ENCODE measurements around the gene ADGRD1.
"Not testable (repeated sequence)": the region's sequence is repeated elsewhere in the genome, so short reads cannot be mapped to it uniquely, and the experiment has no call there.

The ADGRD1 gene

GRCh38 chr12:130988751-130989150 is 35.0 kb downstream of the ADGRD1 start:
- no peak for DNase-seq

DNA sequence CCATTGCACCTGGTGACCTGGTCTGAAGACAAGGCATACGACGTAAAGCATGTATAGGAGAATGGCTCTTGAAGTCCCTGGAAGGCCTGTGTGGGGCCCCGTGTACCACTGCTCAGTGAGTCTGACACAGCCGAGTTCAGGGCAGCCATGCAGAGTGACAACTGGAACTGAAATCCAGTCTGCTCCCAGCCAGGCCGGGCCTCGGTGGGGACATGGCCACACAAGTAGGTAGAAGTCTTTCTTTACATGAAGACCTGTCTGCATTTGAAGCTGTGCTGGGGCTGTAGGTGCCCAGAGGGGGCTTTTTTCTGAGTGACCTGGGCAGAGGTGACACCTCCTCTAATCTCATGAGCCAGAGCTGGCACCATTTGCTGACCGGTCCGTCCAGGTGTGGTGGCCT is 35.7 kb downstream of the ADGRD1 start:
- DNase-seq: no peak

DNA sequence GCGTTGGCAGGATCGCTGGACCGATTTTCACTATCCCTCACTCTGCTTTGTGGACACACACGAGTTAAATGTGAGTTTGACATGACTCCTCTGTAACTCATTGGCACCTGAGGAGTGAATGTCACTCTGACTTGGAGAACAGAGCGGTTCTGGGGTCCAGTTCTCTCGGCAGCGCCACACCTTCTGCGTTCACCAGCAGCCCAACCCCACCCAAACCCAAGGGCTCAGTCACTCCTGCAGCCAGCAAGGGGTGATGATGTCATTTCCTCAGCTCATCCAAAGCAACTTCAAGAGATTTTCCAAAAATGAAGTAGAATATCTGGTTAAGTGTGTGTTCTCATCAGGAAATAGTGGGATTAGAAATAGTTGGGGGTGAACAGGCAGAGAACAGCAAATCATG is 36.3 kb downstream of the ADGRD1 start:
- no peak for DNase-seq

- DNase-seq: no peak
Measured at GRCh38 chr12:130992448-130992847, 38.7 kb downstream of the ADGRD1 start.

DNA sequence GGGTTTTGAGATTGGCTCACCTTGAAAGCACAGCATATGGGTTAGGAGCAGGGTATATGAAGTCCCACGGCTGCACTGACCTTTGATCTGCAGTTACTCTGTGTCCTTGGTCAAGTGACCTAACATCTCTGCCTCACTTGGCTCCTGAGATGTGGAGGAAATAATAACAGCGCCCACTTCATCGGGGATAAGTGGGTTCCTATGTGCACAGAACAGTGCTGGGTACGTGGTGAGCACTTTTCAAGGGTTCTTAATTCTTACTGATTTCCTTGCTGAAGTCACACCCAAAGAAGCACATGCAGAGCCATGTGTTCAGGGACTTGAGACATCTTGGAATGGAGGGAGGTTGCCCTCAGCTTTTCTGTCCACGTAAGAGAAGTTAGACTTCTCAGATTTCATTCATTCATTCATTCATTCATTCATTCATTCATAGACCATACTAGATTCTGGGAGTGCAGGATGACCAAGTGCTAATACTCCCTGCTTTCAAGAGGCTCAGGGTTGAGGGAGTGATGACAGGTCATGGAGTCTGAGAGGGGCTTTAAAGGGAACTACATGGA is 39.4 kb downstream of the ADGRD1 start:
- DNase-seq: no peak

DNA sequence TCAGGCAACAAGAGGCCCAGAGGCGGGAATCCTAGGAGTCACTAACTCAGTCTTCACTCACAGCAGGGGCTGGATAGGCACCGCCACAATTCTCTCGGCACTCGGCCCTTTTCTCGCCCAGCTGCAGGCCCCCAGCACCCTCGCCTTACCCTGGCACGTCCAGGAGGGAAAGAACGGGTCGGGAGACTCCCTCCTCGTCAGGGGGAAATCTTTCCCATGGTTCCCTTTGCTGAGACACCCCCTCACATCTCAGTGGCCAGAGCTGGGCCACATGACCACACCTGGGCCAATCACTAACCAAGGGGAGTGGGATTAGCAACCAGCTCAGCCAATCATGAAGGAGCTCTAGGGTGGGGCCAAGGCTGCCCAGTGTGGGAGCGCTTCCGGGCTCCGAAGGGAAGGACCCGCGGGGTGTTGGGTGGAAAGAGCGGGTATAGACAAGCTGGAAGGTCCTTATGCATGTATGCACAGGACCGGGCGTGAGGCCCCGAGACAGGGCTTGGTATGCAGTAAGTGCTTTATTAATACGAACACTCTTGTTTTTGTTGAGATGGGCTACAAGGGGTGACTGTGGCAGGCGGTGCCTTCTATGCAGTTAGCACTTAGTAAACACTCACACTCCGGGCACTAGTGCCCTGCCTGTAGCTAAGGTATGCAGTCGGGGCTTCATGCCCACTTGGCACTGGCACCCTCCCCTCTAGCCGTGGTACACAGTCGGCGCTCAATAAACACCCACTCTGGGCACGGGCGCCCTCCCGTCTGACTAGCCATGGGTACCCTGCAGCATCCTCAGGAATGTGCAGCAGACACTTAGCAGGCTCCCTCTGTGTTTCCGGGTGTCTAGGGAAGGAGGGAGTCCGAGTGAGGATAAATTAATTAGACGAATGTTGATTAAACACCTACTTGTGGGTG is 40.3 kb downstream of the ADGRD1 start:
- no peak for DNase-seq

- no peak for DNase-seq
Measured at GRCh38 chr12:130994821-130995375, 41.2 kb downstream of the ADGRD1 start.

DNA sequence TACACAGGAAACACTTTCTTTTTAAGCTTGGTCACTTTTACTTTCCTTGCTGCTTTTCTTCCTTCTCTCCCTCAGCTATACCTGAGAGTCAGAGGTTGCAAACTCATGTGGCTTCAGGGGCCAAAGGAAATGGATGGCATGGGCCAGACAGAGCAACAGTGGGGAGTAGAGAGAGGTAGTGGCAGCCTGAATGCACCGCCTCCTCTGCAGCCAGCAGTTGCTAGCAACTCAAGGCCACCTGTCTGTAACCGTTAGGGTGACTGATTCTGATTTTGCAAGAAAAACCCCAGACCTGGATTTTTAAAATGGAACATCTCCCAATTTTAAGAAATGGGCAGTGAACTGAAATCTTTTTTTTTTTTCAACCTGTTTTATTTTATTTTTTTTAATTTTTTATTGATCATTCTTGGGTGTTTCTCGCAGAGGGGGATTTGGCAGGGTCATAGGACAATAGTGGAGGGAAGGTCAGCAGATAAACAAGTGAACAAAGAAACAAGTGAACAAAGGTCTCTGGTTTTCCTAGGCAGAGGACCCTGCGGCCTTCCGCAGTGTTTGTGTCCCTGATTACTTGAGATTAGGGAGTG is 41.8 kb downstream of the ADGRD1 start:
- not testable (repeated sequence) for DNase-seq

DNA sequence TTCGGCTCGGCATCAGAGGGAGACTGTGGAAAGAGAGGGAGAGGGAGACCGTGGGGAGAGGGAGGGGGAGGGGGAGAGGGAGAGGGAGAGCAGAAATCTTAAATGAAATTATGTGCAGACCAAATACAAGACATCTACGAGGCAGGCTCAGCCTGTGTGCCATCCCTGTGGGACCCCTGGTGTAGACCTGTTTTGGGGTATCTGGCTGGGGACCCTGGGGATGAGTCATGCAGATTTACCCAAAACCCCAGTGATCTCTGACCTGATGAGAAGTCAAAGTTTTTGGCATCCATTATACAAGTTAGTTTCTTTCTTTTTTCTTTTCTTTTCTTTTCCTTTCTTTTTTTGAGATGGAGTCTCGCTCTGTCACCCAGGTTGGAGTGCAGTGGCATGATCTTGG is 44.4 kb downstream of the ADGRD1 start:
- DNase-seq: no peak

DNA sequence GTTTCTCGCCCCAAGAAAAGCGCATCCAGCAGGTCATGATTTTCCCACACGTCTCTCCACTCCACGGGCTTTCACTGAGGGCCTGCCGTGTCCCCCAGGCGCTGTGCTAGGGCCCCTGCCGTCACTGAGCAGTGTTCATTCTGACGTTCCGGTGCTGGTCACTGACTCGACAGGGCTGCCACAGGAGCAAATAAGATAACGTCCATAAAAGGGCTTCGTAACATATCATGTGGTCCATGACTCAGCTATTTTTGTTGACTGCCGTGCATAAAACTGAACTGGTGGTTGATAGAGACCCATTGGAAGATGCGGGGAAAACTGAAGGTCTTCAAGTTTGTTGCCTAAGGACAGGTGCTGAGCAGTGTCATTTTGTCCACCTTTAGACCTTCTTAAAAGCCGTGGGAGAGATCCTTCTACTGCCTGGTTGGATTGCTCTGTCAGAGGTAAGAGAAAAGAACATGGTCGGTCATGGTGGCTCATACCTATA is 46.3 kb downstream of the ADGRD1 start:
- no peak for DNase-seq

- DNase-seq: no peak
Measured at GRCh38 chr12:131001493-131001892, 47.8 kb downstream of the ADGRD1 start.

DNA sequence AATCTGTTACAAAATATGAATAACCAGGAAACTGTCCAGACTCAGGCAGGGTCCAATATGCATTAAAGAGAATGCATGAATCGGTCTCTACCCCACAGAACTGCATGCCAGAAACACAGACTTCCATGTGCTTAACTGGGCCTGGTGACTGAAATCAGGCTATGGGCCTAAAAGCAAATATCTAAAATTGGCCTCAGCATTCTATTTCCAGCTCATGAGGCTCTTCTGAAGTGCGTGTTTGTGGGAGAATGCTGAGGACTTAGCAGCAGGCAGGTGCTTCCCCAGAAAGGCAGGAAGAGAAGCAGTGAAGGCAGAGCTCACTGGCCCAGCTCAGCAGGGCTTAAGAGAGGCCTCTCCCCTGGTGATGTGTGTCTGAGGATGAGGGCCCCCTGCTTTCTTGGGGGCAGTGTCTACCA is 48.5 kb downstream of the ADGRD1 start:
- no peak for DNase-seq

- no peak for DNase-seq
Measured at GRCh38 chr12:131003036-131003715, 49.5 kb downstream of the ADGRD1 start.

DNA sequence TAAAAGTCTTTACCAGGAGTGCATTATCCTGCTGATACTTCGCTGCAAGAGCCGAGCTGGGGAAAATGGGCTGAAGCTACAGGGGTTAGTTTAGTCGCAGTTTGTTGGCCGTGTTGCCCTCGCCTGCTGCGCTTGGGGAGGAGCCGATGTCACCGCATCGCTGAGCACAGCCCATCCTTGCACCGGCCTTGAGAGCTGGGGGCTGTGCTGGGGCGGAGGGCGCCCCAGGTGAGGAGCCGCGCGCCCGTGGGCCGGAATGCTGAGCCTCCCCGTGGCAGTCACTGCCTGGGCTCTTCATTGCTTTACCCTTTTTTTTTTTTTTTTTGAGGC is 50.0 kb downstream of the ADGRD1 start:
- DNase-seq: no peak

- no peak for DNase-seq
Measured at GRCh38 chr12:131004166-131004565, 50.5 kb downstream of the ADGRD1 start.

DNA sequence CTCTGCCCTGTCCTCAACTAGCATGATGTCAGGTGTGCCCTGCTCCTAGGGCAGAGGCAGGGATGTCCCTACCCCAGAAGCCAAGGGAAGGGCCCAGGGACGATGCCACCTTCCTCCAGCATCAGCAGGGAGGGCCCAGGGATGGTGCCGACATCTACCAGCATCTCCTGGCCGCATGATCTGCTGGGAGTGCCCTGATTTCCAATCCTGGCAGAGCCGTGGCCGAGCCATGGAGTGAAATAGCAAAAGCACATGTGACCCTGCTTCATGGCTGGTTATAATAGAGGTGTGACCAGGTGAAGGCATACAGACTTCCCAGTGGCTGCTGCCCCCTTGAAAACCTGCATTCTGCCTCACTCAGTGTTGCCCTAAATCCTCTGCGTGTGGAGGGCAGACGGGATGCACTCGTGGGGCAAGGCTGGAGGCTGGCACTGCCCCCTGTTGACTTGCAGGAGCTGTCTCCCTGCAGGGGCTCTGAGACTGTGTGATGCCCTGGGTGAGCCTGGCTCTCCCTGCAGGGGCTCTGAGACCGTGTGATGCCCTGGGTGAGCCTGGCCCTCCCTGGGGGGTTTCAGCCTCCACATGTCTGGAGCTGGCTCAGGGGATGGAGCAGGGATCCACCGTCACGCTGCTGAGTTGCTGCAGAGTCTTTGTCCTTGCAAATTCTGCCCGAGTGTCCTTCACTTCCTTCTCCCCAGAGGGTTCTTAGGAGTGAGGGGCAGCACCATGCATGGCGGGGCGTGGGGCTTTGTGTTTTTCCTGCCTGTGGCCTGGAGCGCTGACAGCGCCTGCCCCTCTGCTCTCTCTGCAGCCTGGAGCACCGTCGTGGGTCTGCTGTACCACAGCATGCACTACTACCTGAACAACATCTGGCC is 51.7 kb downstream of the ADGRD1 start:
- no peak for DNase-seq

DNA sequence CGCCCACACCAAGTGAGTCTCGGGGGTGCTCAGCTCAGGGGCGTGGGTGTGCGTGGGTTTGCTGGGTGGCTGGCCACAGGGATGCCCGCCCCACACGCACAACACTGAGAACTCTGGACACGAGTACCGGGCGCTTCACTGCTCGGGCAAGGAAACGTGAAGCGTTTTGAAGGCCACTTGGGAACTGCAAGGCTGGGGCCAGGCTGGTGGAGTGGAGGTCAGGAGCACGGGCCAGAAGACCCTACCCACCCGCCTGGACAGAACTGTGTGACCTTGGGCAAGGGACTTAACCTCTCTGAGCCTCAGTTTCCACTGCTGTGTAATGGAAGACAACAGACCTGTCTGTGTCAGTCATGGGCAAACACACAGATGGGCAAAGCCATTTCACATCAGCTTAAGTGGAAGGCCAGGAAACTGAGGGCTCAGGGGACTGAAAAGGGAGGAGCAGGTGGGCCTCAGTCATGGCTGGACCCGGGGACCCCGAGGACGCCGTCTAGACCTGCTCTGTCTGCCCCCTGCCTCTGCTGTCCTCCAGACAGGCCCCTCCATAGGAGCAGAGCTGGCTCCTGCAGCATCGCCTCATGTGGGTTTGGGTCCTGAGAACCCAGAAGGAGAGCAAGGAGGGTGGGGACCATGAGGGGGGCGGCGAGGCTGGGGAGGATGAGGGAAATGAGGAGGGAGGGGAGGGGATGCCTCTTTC is 52.5 kb downstream of the ADGRD1 start:
- no peak for DNase-seq

DNA sequence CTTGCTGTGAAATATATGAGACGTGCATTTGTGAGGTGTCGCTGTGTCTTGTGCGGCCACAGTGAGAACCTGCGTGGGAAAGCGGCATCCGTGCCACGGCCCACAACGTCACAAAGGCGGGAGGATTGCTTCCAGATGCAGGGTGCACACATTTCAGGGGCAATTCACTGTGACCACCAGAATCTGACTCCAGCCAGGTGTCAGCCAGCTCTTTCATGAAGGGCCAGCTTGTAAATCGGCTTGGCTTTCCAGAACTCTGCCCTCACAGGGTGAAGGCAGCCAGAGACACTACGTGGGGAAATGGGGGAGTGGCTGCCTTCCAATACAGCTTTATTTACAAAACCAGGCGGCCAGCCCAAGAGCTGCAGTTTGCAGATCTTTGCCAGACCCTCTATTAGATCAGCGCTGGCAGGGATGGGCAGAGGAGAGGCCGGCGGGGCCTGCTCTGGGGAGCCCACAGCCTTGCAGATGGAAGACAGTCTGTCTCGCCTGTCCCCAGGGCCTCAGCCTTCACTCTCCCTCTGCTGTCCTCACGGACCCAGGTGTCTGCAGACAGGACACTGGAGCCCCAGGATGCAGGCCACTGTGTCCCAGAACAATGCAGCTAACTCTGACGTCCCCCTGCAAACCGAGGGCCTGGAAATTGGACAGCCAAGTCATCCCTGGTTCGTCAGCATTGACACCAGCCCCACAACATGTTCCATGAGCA is 53.5 kb downstream of the ADGRD1 start:
- no peak for DNase-seq

GRCh38 chr12:131007740-131008117 is 54.0 kb downstream of the ADGRD1 start:
- no peak for DNase-seq

DNA sequence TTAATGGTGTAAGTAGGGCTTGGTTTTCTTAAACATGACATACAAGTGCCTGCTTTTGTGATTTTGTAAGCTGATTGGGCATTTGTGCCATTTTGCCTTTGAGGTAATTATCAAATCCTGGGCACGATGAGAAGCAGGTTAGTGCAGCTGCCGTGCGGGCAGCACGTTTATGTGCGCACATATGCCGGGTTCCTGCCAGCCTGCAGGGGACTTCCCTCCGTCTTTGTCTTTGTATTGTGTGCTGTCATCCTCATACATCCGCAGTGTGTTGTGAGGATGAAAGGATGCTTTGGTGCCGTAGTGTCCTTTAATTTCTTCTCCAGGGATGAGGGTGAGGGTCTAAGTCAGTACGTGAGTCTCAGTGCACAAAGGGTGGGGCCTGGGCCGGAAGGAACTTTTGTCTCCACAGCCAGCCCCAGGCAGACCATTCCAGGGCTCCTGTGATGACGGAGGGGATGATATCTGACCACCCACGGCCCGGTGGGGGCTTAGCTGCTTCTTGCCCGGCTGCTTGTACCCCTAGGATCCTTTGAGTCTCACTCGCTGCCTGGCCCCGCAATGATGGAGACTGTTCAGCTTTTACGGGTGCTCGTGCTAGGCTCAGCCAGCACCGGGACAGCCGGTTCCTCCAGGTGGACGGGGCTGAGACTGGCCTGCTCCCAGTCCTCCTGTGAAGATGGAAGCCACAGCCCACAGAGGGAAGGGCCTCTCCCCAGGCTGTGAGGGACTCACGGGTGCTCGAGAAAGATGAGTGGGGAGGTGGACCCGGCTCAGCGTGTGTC is 54.6 kb downstream of the ADGRD1 start:
- no peak for DNase-seq

Measured in HCEC 1CT (cell line).